ENCODE measurements around the gene SCUBE2.

Gene SCUBE2

DNA sequence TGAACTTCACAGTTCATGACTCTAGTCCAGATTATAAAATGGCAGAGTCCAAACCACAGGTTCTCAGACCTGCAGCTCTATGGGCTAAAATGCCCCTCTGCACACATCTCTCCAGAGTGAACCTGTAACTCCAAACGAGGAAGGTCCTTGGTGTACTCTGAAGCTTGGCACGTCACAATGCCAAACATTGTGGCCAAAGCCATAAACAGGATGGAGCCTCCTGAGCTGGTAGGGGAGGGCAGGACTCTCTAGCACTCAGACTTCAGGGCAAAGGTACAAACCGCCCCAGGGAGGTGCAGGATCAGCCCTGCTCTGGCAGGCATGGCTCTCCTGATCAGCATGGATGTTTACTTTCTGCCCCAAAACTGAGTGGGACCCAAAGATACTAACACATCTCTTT lies 2.3 kb downstream of the SCUBE2 start:
- POLR2A ChIA-PET, result interaction anchor here (0.6 kb wide), 1 partner anchor 166 kb away, joined by 3 read pairs; no protein-coding TSS in a partner anchor
- DNase-seq (ENCODE audit: extremely low spot score), result no peak
- CTCF ChIA-PET, result interaction anchor here (1.1 to 3.0 kb wide), 10 partner anchors 9 to 446 kb away, joined by 3 to 14 read pairs (median 4); no protein-coding TSS in a partner anchor
- TF ChIP-seq, protein P1, sequence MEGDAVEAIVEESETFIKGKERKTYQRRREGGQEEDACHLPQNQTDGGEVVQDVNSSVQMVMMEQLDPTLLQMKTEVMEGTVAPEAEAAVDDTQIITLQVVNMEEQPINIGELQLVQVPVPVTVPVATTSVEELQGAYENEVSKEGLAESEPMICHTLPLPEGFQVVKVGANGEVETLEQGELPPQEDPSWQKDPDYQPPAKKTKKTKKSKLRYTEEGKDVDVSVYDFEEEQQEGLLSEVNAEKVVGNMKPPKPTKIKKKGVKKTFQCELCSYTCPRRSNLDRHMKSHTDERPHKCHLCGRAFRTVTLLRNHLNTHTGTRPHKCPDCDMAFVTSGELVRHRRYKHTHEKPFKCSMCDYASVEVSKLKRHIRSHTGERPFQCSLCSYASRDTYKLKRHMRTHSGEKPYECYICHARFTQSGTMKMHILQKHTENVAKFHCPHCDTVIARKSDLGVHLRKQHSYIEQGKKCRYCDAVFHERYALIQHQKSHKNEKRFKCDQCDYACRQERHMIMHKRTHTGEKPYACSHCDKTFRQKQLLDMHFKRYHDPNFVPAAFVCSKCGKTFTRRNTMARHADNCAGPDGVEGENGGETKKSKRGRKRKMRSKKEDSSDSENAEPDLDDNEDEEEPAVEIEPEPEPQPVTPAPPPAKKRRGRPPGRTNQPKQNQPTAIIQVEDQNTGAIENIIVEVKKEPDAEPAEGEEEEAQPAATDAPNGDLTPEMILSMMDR (IDR thresholded peaks at IDR 0.05; ENCODE audit: control extremely low read depth, extremely low read depth, low read depth, missing control alignments), result no peak

DNA sequence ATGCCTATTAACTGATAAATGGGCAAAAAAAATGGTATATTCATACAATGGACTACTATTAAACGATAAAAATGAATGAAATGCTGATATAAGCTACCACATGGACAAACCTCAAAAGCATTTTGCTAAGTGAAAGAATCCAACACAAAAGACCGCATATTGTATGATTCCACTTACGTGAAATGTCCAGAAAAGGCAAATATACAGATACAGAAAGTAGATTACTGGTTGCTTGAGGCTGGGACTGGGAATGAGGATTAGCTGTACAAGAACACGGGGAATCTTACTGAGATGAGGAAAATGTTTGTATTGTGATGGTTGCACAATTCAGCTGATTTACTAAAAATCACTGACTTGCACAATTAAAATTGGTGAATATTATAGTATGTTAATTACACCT lies 8.8 kb downstream of the SCUBE2 start:
- no peak for DNase-seq (ENCODE audit: extremely low spot score)
- TF ChIP-seq, protein P1 (IDR thresholded peaks at IDR 0.05; ENCODE audit: control extremely low read depth, extremely low read depth, low read depth, missing control alignments), result no peak
- CTCF ChIA-PET, result interaction anchor here (1.4 kb wide), 1 partner anchor 12 kb away, joined by 4 read pairs; no protein-coding TSS in a partner anchor
- POLR2A ChIA-PET, result no interaction called here

DNA sequence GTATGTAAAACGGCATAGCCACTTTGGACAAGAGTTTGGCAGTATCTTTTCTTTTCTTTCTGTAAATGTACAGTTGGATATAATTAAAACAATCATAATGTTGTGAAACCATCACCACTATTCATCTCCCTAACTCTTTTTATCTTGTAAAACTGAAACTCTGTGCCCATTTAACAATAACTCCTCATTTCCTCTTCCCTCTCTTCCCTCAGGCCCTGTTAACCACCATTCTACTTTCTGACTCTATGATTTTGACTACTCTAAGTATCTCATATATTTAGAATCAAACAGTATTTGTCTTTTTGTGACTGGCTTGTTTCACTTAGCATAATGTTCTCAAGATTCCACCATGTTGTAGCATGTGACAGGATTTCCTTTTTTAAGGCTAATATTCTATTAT lies 10.2 kb downstream of the SCUBE2 start:
- ChIA-PET CTCF (interaction anchor here (1.7 kb wide), 1 partner anchor 10 kb away, joined by 4 read pairs; no protein-coding TSS in a partner anchor), POLR2A (no interaction called here)
- TF ChIP-seq, protein P1 (IDR thresholded peaks at IDR 0.05; ENCODE audit: control extremely low read depth, extremely low read depth, low read depth, missing control alignments), result no peak
- DNase-seq (ENCODE audit: extremely low spot score), result no peak

DNA sequence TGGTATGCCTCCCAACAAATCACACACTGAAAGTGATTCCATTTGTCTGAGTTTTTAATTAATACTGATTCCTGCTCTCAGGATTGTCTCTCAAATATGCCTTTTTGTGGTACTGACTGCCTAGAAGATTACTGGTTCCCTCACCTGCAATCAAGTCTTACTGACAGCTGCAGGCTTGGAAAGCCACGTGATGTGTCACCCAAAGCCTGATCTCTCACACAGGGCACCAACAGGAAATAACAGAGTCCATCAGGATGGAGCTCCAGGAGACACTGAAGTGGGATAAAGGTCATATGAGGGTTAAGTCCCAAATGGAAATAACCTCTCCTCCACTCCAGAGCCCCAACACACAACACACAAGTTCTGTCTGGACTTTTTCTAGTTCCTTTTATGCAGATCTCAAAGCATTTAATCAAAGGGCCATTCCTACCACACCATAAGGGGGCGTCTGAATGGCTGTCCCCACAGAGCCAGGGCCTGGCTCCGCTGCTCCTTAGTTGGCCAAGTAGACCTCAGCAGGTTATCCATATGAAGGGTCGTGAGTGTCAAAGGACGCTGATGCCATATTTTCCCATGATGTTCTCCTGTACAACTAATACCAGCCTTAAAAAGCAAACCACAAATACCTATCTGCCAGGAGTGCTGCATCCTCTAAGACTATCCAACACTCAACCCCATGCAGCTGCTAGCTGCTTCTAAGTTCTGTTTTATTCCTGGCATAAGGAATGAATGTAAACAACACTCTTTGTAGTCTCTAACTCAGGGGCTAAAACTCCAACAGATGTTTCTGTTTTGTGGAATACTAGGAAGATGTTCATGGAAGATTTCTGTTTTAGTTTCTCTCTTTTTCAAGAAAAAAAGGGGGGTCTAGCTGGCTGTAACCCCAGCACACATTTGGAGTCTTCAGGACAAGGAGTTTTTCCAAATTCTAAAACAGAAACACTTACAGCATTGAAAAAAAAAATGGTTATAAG lies 13.0 kb downstream of the SCUBE2 start:
- no peak for DNase-seq (ENCODE audit: extremely low spot score)
- ChIA-PET CTCF (interaction anchor here (1.2 to 1.8 kb wide), 4 partner anchors 9 to 63 kb away, joined by 3 to 4 read pairs (median 3); no protein-coding TSS in a partner anchor), POLR2A (no interaction called here)
- TF ChIP-seq, protein P1 (IDR thresholded peaks at IDR 0.05; ENCODE audit: control extremely low read depth, extremely low read depth, low read depth, missing control alignments), result no peak

DNA sequence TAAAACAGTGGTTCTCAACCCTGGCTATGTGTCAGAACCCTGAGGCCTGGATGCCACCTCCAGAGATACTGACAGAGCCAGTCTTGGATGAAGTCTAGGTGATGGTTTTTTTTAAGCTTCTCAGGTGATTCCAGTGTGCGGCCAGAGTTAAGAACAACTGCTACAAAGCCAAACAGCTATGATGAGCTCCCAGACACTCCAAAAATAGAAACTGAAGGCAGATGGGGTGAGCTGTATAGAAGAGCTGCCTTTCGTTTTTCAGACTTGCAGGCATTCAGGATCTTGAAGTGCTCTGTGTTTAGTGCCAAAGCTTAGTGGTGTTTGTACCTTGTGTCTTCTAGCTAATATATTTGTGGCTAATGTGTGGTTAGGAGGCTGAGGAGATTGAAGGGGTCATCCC lies 14.2 kb downstream of the SCUBE2 start:
- POLR2A ChIA-PET, result no interaction called here
- TF ChIP-seq, protein P1 (IDR thresholded peaks at IDR 0.05; ENCODE audit: control extremely low read depth, extremely low read depth, low read depth, missing control alignments), result no peak
- no peak for DNase-seq (ENCODE audit: extremely low spot score)
- CTCF ChIA-PET, result interaction anchor here (0.6 to 3.6 kb wide), 13 partner anchors 8 to 62 kb away, joined by 3 to 14 read pairs (median 3); no protein-coding TSS in a partner anchor

DNA sequence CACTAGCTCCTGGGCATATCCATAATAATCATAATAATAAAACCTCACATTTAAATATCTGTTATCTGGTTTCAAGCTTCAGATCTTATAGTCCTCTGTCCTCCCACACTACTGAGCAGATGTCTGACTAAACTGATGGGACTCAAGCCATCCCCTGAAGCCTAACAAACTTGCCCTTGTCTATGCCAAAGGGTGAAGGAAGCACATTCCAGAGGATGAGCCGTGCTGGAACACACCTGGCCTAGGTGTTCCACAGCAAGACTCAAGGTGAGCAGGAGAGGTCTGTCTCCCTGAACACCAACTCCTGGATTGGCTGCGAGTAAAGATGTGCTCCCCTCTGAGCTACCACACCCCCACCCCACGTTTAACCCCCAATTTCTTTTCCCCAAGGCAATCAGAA lies 14.7 kb downstream of the SCUBE2 start:
- ChIA-PET POLR2A (no interaction called here), CTCF (interaction anchor here (0.8 to 3.6 kb wide), 10 partner anchors 9 to 54 kb away, joined by 3 to 14 read pairs (median 4); no protein-coding TSS in a partner anchor)
- DNase-seq (ENCODE audit: extremely low spot score), result no peak
- TF ChIP-seq, protein P1 (IDR thresholded peaks at IDR 0.05; ENCODE audit: control extremely low read depth, extremely low read depth, low read depth, missing control alignments), result no peak
